ENCODE data around the gene ZNF687. TPM values are rescaled to one million over a fixed set of nuclear protein-coding genes. Genes with fewer than 3 reads are reported as not detected.

The ZNF687 gene
- 16.8 and 16.9 TPM in 2 replicates for total RNA-seq

GRCh38 chr1:151281969-151282882, at the start of gene ZNF687:
Gene ZNF687 (plus strand): TSS chr1:151282299. CDS start chr1:151286292, 3,993 bp downstream.

GRCh38 chr1:151254217-151255213, 27.6 kb upstream of the ZNF687 start, which contains the start of gene PSMD4:
Gene PSMD4 (plus strand): TSS chr1:151254734. CDS start chr1:151254783, 49 bp downstream.

GRCh38 chr1:151327223-151327902, 45.3 kb downstream of the ZNF687 start, which contains the start of gene PI4KB:
Gene PI4KB (minus strand): TSS chr1:151327416. CDS start chr1:151316481, 10,935 bp downstream.

Small RNAs within 50 kb of the gene (small RNA-seq; reads per million reads assigned to genes)
- gene RN7SL444P (ENCODE audit: low replicate concordance): not detected

Other genes starting within 250 kb of the ZNF687 start
- 0.22 and 0.29 TPM in 2 replicates for gene BNIPL, start 245.7 kb upstream of the ZNF687 start, total RNA-seq
- 2.9 and 3.3 TPM in 2 replicates for gene C1orf56, start 234.5 kb upstream of the ZNF687 start, total RNA-seq
- 68.1 and 106 TPM in 2 replicates for gene CDC42SE1, start 222.7 kb upstream of the ZNF687 start, total RNA-seq
- gene MLLT11, start 221.9 kb upstream of the ZNF687 start, total RNA-seq: 2.8 and 10.7 TPM in 2 replicates
- gene GABPB2, start 211.5 kb upstream of the ZNF687 start, total RNA-seq: 9.7 and 9.8 TPM in 2 replicates
- gene SEMA6C, start 135.7 kb upstream of the ZNF687 start, total RNA-seq: 0.57 and 1.8 TPM in 2 replicates
- gene TNFAIP8L2, start 125.7 kb upstream of the ZNF687 start, total RNA-seq: not detected in 2 replicates
- gene LYSMD1, start 116.4 kb upstream of the ZNF687 start, total RNA-seq: 13.6 and 14.2 TPM in 2 replicates
- gene SCNM1, start 116.2 kb upstream of the ZNF687 start, total RNA-seq: 29.8 and 31.1 TPM in 2 replicates
- gene TMOD4, start 106.3 kb upstream of the ZNF687 start, total RNA-seq: not detected in 2 replicates
- 35.5 and 55.4 TPM in 2 replicates for gene VPS72, start 92.1 kb upstream of the ZNF687 start, total RNA-seq
- 71.9 and 78.6 TPM in 2 replicates for gene PIP5K1A, start 83.7 kb upstream of the ZNF687 start, total RNA-seq
- gene PSMD4, start 27.6 kb upstream of the ZNF687 start, total RNA-seq: 156 and 173 TPM in 2 replicates
- gene PI4KB, start 45.1 kb downstream of the ZNF687 start, total RNA-seq: 38.5 and 92.6 TPM in 2 replicates
- 14.2 and 34.2 TPM in 2 replicates for gene RFX5, start 65.0 kb downstream of the ZNF687 start, total RNA-seq
- gene SELENBP1, start 90.4 kb downstream of the ZNF687 start, total RNA-seq: 8.7 and 30.9 TPM in 2 replicates
- 356 and 363 TPM in 2 replicates for gene PSMB4, start 117.3 kb downstream of the ZNF687 start, total RNA-seq
- gene POGZ, start 177.2 kb downstream of the ZNF687 start, total RNA-seq: 24.9 and 29.2 TPM in 2 replicates
- 0.72 TPM in 1 of 2 replicates, not detected in the other for gene CGN, start 229.1 kb downstream of the ZNF687 start, total RNA-seq

Measured in placental pericyte (primary cell).